ENCODE data around the gene INCA1. TPM values are rescaled to one million over a fixed set of nuclear protein-coding genes. Genes with fewer than 3 reads are reported as not detected.
A peak's percentile ranks its signal among the peaks of the same experiment; 100 is the strongest.

INCA1 gene
- total RNA-seq, 1 donor from 2014 or later, result 0.34 TPM

GRCh38 chr17:5003214-5003867 lies 6.0 kb upstream of the INCA1 start:
- DNase-seq, result no peak

- no peak for DNase-seq
Observed at GRCh38 chr17:5002121-5002788, 4.9 kb upstream of the INCA1 start.

- no peak for DNase-seq
Observed at GRCh38 chr17:5000237-5000639, 2.9 kb upstream of the INCA1 start.

GRCh38 chr17:4999430-5000093 lies 2.2 kb upstream of the INCA1 start:
- DNase-seq, result no peak

GRCh38 chr17:4998732-4999429 lies 1.6 kb upstream of the INCA1 start:
- peak; percentile 15 for DNase-seq

- DNase-seq, result peak; percentile 50
Observed at GRCh38 chr17:4998027-4998731, 857 bp upstream of the INCA1 start.

- DNase-seq, result no peak
Observed at GRCh38 chr17:4994081-4994595, 3.2 kb downstream of the INCA1 start.

GRCh38 chr17:4987767-4988567 lies 9.4 kb downstream of the INCA1 start:
- peak; percentile 22 for DNase-seq

GRCh38 chr17:4986951-4987766 lies 10.2 kb downstream of the INCA1 start, which contains the start of gene CAMTA2:
CAMTA2 (minus strand) TSS chr17:4987675; CDS start chr17:4986222, 1,453 bp downstream.
- peak; percentile 81 for DNase-seq

- peak; percentile 64 for DNase-seq
Observed at GRCh38 chr17:4986403-4986802, 10.9 kb downstream of the INCA1 start.

- DNase-seq, result no peak
Observed at GRCh38 chr17:4982305-4982704, 15.0 kb downstream of the INCA1 start.

GRCh38 chr17:4980644-4981216 lies 16.6 kb downstream of the INCA1 start:
- peak; percentile 77 for DNase-seq

GRCh38 chr17:4978726-4979125 lies 18.6 kb downstream of the INCA1 start:
- no peak for DNase-seq

- no peak for DNase-seq
Observed at GRCh38 chr17:4974115-4974670, 23.1 kb downstream of the INCA1 start.

- DNase-seq, result no peak
Observed at GRCh38 chr17:4973256-4974114, 23.8 kb downstream of the INCA1 start.

GRCh38 chr17:4972752-4973151 lies 24.6 kb downstream of the INCA1 start:
- DNase-seq, result no peak

- no peak for DNase-seq
Observed at GRCh38 chr17:4972322-4972721, 25.0 kb downstream of the INCA1 start.

GRCh38 chr17:4971826-4972225 lies 25.5 kb downstream of the INCA1 start:
- no peak for DNase-seq

GRCh38 chr17:4970273-4970672 lies 27.0 kb downstream of the INCA1 start:
- DNase-seq, result no peak
